Activated naive CD8-positive, alpha-beta T cell treated with anti-CD3 and anti-CD28 coated beads, Interleukin-2, amount 50 U/mL, for 16 hours (primary cell): ENCODE measurements around the gene COTL1.

Experiments
- DNase-seq: peaks from one replicate; pipeline ENCODE4 v3.0.0-alpha.2; 2020; ENCODE audit warnings: low read depth, low spot score

Gene COTL1

DNA sequence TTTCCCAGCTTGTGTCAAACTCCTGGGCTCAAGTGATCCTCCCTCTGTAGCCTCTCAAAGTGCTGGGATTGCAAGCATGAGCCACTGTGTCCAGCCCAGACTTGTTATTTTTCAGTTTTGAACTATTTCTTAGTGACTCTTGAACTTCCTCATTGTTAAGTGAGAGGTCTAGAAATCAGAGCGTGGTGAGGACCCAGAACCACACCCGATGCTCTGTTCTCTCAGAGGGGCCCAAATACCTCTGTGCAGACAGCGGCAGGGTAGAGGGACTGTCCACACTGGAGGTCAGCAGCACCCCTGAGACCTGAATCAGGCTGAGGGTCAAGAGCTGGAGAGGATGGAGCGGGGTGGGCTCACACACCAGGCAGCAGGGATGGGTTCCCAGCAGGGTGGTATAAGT lies 65.7 kb downstream of the COTL1 start:
- no peak for DNase-seq

DNA sequence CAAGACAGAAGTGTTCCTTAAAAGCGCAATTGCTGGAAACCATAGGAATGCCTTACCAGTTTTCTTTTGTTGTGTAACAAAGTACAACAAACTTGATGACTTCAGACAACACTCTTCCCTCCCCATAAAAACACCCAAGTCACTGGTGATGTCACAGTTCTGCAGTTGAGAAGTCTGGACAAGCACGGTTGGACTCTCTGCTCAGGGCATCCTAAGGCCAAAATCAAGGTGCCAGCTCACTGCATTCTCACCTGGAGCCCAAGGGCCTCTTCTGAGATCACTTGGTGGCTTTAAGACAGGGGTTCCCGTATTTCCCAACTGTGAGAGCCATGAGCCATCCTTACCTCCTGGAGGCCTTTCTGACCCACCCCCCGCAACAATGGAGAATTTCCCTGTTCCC lies 67.8 kb downstream of the COTL1 start:
- no peak for DNase-seq

DNA sequence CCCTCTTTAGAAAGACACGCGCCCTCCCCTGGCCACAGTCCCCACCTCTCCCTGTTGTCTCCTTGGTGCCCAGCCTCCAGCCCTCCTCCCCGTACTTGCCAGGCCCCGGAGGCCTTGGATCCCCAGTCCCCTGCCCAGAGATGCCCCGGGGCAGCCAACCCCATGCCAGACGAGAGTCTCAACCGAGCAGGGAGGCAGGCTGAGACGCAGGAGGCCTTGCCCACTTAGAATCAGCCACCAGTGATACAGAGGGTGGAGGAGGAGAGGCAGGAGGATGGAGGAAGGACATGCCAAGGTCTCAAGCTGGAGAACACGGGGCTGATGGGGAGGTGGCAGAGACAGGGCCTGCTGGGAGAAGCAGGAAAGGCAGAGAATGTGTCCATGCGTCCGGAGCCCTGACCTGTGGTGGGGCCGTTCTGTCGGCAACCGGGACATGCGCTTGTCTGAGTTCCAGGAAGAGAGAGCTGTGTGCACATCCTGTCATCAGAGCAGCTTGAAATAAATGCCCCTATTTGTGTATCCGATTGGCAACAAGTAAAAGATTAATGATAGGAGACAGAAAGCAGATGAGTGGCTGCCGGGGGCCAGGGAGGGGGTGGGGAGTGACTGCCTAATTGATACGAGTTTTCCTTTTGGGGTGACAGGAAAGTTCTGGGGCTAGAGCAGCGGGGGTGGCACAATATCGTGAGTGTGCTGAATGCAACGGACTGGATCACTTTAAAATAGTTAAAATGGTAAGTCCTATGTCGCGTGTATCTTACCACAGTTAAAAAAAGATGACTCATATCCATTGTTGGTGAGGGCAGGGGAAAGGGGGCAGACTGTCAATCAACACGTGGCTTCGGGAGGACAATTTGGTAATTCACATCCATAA lies 68.7 kb downstream of the COTL1 start:
- no peak for DNase-seq

DNA sequence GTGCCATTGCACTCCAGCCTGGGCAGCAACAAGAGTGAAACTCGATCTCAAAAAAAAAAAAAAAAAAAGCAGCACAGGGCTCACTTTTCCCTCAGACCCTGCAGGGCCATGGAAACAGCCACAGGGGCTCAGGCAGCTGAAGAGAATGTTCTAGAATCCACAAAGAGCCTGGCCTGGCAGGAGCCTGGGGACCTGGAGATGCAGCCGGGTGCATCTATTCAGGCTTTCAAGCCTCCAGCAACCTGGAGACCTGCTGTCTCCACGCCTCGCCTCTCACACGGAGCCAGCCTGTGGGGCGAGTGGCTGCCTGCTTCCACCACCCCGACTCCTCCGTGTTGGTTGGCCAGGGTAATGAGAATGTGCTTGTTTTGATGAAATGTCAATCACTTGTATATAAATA lies 69.4 kb downstream of the COTL1 start:
- no peak for DNase-seq

DNA sequence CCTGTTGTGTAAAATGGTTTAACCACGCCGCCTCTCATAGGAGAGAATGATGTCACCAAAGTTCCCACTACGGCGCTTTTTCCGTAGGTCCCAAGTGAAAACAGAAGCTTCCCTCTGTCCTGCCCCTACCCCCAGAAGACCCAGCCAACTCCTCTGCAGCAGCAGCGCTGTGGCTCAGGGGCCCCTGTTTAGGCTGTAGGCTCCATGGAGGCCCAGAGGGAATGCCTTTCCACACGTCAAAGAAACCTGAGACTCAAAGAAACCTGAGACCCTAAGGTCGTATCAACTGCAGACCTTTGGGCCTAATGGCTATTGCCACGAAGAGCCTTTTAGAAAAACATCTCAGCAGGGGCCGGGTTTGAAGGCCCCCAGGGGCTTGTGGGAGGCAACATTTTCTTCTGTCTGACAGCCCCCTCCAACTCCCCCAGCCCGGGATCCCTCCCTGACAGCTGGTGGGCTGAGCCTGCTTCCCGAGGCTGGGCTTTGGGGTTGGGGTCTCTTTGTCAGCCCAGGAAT lies 70.3 kb downstream of the COTL1 start:
- DNase-seq = no peak

DNA sequence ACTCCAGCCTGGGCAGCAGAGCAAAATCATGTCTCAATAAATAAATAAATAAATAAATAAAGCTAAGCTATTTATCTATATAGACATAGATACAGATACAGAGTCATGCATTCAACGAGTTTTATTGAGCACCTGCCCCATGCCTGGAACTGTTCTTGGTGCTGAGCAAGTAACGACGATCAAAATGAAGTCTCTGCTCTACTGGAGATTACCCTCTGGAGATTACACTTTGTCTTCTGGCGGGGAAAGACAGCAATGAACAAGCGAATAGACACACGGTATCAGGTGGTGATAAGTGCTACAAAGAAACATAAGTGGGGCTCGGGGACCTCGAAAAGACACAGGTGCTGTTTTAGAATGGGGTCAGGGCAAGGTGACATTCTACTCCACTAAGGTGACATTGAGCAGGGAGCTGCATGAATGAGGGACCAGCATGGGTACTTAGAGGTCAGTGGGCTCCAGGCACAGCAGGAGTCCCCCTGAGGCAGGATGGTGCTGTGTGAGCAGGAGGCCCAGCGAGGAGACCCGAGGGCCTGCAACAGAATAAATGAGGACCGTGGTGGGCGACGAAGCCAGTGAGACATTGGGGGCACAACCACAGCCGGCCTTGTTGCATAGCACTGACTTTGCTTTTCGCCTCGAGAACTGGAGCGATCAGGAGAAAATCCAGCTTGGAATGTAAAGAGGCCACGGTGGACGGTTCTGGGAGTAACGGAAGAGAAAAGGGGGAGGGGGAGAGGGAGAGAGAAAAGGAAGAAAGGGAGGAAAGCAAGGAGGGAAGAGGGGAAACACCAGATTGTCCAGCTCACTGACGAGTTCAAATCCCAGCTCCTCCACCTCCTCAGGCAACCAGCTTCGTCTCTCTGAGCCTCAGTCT lies 71.0 kb downstream of the COTL1 start:
- DNase-seq = no peak

DNA sequence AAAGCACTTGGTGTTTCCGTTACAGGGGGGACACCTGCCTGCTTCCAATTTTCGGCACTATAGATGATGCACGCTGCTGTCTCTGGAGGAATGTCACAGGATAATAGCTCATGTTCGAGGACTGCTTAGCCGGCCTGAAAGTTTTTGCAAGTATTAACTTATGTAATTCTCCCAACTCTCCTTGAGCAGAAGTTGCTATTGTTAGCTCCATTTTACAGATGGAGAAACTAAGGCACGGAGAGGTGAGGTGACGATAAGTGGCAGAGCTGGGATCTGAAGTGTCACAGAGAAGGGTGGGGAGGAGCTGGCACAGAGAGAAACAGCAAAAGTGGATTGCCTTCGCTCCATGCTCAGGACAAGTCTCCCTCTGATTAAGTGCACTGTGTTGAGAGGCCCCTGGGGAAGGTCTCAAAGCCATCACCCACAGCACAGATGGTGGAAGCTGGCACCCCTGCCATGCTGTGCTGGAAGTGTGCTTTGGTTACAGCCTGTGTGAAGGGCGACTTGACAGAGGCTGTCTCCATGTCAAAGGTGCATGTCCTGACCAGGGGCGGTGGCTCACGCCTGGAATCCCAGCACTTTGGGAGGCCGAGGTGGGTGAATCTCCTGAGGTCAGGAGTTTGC lies 72.7 kb downstream of the COTL1 start:
- DNase-seq = no peak

DNA sequence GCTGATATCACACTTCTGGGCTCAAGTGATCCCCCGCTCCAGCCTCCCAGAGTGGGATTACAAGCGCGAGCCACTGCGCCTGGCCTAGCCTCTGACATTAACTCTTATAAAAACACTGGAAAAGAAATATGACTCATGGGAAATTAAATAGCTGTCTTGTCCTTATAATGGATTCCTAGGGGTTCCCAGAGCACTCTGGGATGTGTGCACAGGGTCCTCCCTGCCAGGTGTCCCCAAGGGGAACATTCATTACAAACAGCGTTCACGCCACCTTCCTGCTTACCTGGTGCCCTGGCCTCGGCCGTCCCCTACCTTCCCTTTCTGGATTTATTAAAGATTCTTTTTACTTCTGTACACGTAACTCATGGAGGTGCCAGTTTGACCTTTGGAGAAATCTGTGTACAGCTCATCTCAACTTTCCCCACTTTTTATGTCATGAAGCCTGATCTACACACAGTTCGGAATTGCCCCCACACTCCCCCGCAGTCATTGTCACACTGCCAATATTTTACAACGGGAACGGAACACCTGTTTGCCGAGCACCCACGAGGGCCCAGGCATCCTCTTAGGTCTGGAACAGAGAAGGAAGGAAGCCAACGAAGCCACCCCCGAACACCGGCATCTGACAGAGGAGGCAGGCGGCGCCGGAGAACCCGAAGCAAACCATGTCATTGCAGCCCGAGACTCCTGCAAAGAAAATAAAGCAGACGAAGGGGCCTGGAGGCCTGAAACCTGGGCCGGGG lies 73.7 kb downstream of the COTL1 start:
- no peak for DNase-seq

DNA sequence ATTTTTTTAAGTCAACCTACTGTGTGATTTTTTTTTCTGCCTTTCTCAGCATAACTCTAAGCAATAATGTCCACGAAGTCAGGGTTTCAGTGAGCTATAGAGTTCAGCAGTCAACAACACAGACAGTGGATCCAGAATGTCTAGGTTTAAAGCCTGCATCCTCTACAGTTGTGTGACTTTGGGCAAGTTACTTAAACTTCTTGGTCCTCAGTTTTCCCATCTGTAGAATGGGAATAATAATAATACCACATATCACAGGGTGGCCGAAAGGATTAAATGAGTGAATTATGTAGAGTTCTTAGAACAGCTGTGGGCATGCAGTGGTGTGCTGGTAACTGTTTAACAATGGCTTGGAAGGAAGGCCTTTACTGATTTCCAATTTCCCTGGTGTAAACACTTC lies 74.6 kb downstream of the COTL1 start:
- no peak for DNase-seq

DNA sequence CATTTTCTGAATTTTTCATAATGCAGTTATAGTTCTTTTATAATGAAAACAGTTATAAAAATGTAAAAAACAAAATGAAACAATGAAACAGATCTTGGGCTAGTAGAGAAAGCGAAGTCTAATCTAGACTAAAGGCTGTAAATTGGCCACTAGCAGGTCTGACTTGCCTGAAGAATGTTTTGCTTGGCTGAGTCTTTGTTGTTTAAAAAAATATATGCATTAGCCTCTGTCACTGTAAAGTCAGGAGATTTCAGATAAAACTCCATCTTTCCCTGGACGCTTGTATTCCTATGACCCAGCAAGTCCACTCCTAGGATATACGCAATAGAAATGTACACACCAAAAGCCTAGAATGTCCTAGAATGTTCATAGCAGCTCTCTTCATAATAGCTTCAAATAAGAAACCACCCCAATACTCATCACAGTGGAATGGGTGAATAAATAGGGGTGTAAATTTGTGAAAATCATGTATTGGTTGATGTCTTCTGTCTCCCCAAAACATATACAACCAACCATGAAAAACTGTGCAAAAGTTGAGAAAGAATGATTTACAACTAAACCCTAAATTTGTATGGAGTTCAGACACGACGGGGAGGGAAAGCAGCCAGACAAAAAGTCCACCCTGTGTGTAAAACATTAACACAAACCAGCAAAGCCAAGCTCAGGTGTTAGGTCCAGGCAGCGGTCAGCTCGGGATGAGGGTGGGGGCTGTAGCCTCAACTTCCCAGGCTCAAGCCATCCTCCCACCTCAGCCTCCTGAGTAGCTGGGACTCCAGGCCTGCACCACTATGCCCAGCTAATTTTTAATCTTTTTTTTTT lies 75.7 kb downstream of the COTL1 start:
- no peak for DNase-seq

DNA sequence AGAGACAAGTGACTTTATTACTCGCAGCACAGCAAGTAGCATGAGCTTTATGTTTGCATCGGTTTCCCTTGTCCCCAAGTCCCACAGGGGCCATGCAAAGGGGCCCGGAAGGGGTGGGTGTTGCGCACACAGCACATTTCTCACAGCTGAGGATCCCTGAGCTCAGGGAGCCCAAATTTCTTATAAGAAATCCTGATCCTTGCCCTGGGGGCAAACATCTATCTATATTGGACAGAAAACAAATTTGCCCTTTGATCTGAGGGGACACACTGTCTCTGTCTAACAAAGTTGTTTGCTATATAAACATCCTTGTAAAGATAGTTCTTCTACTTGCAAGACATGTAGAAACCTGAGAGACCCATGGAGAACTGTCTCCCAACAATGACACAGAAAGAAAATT lies 77.7 kb downstream of the COTL1 start:
- DNase-seq = no peak

DNA sequence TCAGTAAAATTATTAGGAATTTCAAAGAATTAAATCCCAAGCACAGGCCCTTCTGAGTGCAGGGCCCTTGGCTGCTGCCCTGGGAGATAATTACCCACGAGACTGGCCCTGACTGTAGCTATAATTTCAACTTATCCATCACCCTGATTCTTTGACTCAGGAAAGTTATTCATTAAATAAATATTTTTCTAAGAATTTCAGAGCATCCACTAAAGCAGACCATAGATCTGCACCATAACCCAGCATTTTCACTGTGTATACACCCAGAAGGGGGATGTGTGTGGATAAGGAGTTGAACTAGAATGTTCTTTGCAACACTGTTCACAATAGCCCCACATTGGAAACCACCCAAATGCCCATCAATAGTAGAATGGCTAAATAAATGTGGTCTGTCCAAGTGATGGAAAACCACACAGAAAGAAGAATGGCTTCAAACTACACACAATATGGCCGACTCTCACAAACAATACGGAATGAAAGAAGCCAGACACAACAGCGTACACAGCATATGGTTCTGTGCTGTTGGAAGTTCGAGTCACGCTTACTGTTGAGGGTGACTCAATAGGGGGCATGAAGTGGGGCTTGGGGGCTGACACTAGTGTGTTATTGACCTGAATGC lies 79.5 kb downstream of the COTL1 start:
- no peak for DNase-seq

DNA sequence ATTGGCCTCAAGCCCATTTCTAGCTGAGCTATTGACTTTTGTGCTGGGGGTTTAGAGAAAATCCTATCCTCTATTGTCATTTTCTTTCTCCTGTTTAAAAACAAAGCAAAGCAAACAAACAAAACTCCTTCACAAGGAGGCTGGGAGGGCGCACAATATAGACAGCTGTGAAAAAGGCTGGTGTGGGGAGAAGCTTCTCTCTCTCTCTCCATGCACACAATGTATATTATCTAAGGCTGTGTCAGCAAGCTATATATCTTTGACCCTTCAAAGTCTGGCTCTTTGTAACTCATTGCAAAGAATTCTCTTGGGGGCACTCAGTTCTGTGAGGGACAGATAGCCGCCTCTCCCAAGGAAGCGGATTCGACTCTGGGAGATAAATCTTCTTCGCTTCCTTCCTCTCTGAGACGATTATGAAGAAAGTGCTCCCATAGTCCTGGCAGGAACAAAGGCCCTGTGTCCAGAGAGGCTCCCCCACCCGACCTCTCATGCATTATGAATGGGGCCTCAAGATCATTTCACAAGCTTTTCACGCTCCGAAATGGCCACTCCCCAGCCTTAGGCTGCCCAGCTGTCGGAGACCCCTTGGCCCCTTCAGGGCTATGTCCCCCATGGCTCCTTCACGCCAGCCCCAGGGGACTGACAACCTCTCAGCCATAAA lies 80.3 kb downstream of the COTL1 start:
- no peak for DNase-seq

DNA sequence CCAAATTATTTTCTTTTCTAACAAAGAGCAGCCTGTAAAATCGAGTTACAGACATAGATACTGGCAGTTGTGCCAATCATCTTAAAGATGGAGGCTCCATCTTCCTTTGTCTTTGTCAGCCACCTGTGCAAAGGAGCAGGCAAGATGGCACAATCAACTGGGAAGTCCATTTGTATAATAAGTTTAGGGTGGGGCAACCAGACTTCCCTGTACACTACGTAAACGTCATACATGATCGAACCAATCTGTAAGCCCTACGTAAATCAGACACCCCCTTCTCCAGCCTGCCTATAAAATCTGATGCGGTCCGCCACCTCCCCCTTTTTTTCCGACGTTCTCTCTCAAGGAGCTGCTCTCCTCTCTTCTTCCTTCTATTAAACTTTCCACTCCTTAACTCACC lies 82.0 kb downstream of the COTL1 start:
- no peak for DNase-seq

DNA sequence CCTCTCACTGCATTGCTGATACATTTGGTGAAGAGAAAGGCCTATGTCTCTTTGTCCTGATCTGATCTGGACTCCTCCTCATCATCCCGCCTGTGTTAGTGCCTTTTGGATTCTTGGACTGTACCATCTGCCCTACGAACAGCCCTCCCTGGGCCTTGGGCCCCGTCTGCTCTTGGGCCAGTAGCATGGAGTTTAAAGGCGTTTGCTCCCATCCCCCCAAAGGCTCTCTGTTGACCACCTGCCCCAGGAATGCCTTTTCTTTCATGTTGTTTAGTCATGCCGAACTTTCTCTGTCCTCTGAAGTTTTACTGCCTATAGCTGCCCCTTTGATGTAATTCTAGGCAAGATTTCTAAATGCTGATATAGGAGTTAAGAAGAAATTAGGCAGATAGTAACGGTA lies 82.5 kb downstream of the COTL1 start:
- no peak for DNase-seq

DNA sequence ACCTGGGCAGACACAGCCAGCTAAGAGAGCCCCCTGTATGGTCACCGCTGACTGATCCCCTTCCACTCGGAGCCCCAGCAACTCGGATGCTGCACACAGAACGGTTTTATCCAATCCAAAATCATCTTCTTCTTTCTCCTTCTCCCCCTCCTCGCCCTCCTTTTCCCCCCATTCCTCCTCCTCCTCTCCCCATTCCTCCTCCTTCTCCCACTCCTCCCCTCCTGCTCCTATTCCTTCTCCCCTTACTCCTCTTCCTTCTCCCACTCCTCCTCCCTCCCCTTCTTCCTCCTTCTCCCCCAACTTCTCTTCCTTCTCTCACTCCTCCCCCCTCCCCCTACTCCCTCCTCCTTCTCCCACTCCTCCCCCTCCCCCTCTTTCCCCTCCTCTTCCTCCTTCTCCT lies 83.1 kb downstream of the COTL1 start:
- no peak for DNase-seq

DNA sequence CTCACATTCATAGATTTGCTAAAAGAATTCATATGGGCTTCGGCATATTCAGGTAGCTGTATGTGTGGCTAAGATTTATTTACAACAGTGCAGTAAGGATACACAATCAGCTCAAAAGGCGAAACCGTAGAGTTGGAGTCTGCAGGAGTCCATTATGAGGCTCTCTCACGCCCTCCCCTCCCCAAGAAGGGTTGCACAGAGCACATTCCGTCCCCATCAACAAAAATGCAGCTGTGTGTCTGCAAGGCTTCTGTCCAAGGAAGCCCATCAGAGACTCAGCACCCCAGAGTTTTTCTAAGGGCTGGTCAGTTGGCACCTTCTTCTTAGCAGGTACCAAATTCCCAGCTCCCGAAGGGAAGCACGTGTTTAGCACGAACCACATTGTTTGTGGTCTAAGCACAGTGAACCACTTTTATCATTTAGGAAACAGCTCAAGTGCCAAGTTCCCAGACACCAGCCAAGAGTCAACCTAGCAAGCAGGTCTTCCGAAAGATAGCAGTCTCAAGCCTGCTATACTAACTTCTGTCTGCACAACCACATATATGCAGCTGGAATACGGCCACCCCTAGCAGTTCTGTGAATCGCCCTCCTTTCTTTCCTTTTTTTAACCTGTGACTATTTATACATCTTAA lies 84.9 kb downstream of the COTL1 start:
- DNase-seq = no peak

DNA sequence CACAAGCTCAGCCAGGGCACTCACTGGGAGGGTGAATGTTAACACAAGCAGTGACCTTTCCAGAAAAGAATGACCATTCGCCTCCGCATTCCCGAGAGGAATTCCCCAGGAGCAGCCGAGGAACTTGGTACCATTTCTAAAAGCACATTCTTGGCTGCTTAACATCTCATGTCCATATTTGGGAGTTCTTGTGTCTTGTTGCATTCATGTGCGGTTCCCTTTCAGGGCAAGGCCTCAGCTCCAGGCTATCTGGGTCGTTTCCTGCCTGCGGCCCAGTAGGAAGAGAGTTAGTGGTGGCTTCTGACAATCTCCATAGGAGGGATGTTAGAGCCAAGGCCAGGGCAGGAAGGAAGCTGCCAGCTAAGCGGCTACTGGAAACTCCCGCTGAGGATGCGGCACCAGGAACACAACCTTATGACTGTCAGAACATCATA lies 85.6 kb downstream of the COTL1 start:
- DNase-seq = no peak

DNA sequence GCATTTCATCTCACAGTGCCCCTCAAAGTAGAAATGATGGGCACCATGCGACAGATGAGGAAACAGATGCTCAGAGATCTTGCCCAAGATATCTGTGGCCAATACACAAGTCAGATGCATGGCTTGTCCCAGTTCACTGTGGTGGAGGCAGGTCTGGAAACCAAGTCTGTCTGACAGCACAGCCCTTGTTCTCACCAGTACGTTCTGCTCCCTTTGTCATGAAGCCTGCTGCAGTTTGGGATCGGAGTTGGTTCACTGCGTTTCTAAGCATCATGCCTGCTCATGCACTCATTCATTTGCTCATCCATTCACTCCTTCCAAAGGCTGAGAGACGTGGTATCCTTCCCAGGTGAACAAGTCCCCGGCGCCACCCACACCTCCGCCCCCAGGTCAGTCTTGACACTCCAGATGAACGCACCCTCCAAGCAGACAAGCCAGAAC lies 86.2 kb downstream of the COTL1 start:
- no peak for DNase-seq
